ENCODE results near the gene SERPINA6. TPM values are rescaled to one million over a fixed set of nuclear protein-coding genes. Genes with fewer than 3 reads are reported as not detected.
"Not testable (repeated sequence)": the region's sequence is repeated elsewhere in the genome, so short reads cannot be mapped to it uniquely, and the experiment has no call there.

The SERPINA6 gene
- total RNA-seq, 1 experiment from 2014 or later: not detected

DNA sequence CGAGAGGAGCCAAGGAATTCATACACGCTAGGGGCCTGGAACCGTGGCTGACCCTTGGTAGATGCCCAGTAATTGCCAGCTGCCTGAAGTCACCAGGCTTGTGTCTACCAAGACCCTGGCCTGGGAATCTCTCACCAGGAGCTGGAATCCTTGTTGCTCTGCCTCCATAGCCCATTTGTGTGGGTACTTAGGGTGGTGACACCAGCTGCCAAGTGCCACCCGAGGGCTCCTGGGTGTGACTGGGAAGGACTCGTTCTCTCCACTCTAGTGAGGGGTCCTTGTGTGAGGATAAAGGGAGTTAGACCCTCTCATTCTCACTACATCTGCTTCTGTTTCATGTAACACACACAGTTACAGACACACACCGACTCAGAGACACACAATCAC is 47.4 kb upstream of the SERPINA6 start:
- RAD21 ChIA-PET (ENCODE audit: low non-redundant PET in 1 of 2, low total read pairs in 2 of 2, uncharacterized antibody in 2 of 2, unreplicated experiment in 2 of 2): no interaction called here
- Histone ChIP-seq H4K20me1 (ENCODE audit: insufficient read depth) (no peaks in the 10 kb centered on the region), H3K9me3 (ENCODE audit: control insufficient read depth in 1 of 2, insufficient read depth in 1 of 2, low read depth in 1 of 2, low read length in 2 of 2) (no peaks in the 10 kb centered on the region), H3K4me3 (replicated peaks in 1 of 2; ENCODE audit: low read depth in 1 of 2, low read length in 2 of 2) (no peak overlapping the region), H3K79me2 (ENCODE audit: insufficient read depth, low read length) (no peaks in the 10 kb centered on the region), H3K9me2 (ENCODE audit: insufficient read depth) (no peaks in the 10 kb centered on the region), H3K4me2 (ENCODE audit: low read length) (no peak overlapping the region), H3K36me3 (ENCODE audit: control insufficient read depth in 1 of 2, insufficient read depth in 2 of 2, low read length in 2 of 2) (no peaks in the 10 kb centered on the region), H3K9ac (ENCODE audit: low read length) (no peak overlapping the region), H2AFZ (ENCODE audit: low read depth, low read length, poor library complexity, severe bottlenecking) (no peak overlapping the region), H3K27ac (ENCODE audit: low read depth, low read length) (no peak overlapping the region), H3K4me1 (ENCODE audit: control insufficient read depth in 1 of 2, insufficient read depth in 2 of 2, low read length in 2 of 2) (peaks cover 14 to 34% of the 10 kb centered on the region in 2 experiments), H3K27me3 (ENCODE audit: insufficient read depth, low read length) (no peaks in the 10 kb centered on the region)
- BruUV-seq (replicated peaks): no TSS peak
- no peak for TF ChIP-seq FOSL1 (IDR thresholded peaks at IDR 0.05; ENCODE audit: low read depth)
- TF ChIP-seq, protein P1, sequence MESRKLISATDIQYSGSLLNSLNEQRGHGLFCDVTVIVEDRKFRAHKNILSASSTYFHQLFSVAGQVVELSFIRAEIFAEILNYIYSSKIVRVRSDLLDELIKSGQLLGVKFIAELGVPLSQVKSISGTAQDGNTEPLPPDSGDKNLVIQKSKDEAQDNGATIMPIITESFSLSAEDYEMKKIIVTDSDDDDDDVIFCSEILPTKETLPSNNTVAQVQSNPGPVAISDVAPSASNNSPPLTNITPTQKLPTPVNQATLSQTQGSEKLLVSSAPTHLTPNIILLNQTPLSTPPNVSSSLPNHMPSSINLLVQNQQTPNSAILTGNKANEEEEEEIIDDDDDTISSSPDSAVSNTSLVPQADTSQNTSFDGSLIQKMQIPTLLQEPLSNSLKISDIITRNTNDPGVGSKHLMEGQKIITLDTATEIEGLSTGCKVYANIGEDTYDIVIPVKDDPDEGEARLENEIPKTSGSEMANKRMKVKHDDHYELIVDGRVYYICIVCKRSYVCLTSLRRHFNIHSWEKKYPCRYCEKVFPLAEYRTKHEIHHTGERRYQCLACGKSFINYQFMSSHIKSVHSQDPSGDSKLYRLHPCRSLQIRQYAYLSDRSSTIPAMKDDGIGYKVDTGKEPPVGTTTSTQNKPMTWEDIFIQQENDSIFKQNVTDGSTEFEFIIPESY (IDR thresholded peaks at IDR 0.05; ENCODE audit: extremely low read depth, insufficient replicate concordance, low read length): no peak
- TF ChIP-seq EZH2phosphoT487 (IDR thresholded peaks at IDR 0.05; ENCODE audit: borderline replicate concordance): no peak
- no peak for TF ChIP-seq SIN3A (IDR thresholded peaks at IDR 0.05; ENCODE audit: low read depth)
- TF ChIP-seq TCF7L2 (IDR thresholded peaks at IDR 0.05; ENCODE audit: borderline replicate concordance, extremely low read depth, insufficient read depth, insufficient read length): no peak
- TF ChIP-seq, protein P2, sequence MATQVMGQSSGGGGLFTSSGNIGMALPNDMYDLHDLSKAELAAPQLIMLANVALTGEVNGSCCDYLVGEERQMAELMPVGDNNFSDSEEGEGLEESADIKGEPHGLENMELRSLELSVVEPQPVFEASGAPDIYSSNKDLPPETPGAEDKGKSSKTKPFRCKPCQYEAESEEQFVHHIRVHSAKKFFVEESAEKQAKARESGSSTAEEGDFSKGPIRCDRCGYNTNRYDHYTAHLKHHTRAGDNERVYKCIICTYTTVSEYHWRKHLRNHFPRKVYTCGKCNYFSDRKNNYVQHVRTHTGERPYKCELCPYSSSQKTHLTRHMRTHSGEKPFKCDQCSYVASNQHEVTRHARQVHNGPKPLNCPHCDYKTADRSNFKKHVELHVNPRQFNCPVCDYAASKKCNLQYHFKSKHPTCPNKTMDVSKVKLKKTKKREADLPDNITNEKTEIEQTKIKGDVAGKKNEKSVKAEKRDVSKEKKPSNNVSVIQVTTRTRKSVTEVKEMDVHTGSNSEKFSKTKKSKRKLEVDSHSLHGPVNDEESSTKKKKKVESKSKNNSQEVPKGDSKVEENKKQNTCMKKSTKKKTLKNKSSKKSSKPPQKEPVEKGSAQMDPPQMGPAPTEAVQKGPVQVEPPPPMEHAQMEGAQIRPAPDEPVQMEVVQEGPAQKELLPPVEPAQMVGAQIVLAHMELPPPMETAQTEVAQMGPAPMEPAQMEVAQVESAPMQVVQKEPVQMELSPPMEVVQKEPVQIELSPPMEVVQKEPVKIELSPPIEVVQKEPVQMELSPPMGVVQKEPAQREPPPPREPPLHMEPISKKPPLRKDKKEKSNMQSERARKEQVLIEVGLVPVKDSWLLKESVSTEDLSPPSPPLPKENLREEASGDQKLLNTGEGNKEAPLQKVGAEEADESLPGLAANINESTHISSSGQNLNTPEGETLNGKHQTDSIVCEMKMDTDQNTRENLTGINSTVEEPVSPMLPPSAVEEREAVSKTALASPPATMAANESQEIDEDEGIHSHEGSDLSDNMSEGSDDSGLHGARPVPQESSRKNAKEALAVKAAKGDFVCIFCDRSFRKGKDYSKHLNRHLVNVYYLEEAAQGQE (IDR thresholded peaks at IDR 0.05; ENCODE audit: low read depth): no peak
- TF ChIP-seq RAD21 (IDR thresholded peaks at IDR 0.05; ENCODE audit: low read depth): no peak
- POLR2A ChIA-PET: no interaction called here
- DNase-seq (ENCODE audit: low read depth, low spot score): no peak
- ATAC-seq: no peak
- CTCF ChIA-PET: no interaction called here
- intact Hi-C loops (cut with micrococcal nuclease): no loop called here

DNA sequence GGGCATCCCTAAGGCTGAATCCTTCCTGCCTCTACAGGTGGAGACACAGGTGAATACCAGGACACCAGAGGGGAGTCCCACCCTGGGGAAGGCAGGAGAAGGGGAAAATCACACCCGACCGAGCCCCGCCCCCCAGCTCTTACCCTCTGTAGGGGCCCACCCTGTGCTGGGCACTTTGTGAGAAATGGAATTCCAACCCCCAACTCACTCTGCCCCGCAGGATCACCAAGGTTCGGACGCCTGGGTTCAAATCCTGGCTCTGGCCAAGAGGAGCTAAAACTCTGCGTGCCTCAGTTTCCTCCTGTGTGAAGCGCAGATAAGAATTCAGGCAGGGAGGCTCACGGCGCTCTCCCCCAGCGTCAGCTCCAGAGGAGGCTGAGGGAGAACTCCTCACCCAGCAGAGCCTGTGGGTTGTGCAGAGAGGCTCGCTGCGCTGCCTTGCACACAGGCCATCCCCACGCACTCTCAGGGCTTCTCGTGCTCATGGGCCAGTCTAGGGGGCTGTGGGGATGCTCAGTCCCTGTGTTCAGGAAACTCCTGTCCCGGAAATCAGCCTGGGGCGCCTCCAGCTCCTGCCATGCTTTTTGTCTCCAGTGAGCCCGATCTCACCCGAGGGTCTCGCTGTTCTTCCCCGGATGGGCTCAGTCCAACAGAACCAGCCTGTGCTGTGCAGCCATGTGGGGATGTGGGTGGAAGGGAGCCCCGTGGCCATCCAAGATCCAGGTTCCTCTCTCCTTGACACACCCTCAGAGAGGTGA is 46.8 kb upstream of the SERPINA6 start:
- H4K20me1 ChIP-seq (ENCODE audit: insufficient read depth); POLR2A ChIA-PET; H3K27ac ChIP-seq (ENCODE audit: low read depth, low read length); H2AFZ ChIP-seq (ENCODE audit: low read depth, low read length, poor library complexity, severe bottlenecking); intact Hi-C loops (cut with micrococcal nuclease); H3K79me2 ChIP-seq (ENCODE audit: insufficient read depth, low read length); ATAC-seq; H3K4me3 ChIP-seq (replicated peaks in 1 of 2; ENCODE audit: low read depth in 1 of 2, low read length in 2 of 2); H3K4me2 ChIP-seq (ENCODE audit: low read length); H3K36me3 ChIP-seq (ENCODE audit: control insufficient read depth in 1 of 2, insufficient read depth in 2 of 2, low read length in 2 of 2); CTCF ChIA-PET; H3K9me3 ChIP-seq (ENCODE audit: control insufficient read depth in 1 of 2, insufficient read depth in 1 of 2, low read depth in 1 of 2, low read length in 2 of 2); RAD21 ChIA-PET (ENCODE audit: low non-redundant PET in 1 of 2, low total read pairs in 2 of 2, uncharacterized antibody in 2 of 2, unreplicated experiment in 2 of 2); DNase-seq (ENCODE audit: low read depth, low spot score); H3K9ac ChIP-seq (ENCODE audit: low read length); H3K9me2 ChIP-seq (ENCODE audit: insufficient read depth); H3K27me3 ChIP-seq (ENCODE audit: insufficient read depth, low read length); BruUV-seq (replicated peaks): not testable (repeated sequence)
- H3K4me1 ChIP-seq (ENCODE audit: control insufficient read depth in 1 of 2, insufficient read depth in 2 of 2, low read length in 2 of 2): peaks cover 14 to 29% of the 10 kb centered on the region in 2 experiments

All from HCT116 (cell line).